ENCODE data around the gene FGFRL1.

Gene FGFRL1

GRCh38 chr4:1023075-1023640 lies 11.7 kb downstream of the FGFRL1 start:
- DNase-seq (ENCODE audit: low read depth) = no peak

GRCh38 chr4:1023895-1024740 lies 12.7 kb downstream of the FGFRL1 start:
- no peak for DNase-seq (ENCODE audit: low read depth)

DNA sequence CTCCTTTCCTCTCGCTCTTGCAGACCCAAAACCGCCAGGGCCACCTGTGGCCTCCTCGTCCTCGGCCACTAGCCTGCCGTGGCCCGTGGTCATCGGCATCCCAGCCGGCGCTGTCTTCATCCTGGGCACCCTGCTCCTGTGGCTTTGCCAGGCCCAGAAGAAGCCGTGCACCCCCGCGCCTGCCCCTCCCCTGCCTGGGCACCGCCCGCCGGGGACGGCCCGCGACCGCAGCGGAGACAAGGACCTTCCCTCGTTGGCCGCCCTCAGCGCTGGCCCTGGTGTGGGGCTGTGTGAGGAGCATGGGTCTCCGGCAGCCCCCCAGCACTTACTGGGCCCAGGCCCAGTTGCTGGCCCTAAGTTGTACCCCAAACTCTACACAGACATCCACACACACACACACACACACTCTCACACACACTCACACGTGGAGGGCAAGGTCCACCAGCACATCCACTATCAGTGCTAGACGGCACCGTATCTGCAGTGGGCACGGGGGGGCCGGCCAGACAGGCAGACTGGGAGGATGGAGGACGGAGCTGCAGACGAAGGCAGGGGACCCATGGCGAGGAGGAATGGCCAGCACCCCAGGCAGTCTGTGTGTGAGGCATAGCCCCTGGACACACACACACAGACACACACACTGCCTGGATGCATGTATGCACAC lies 13.6 kb downstream of the FGFRL1 start:
- no peak for DNase-seq (ENCODE audit: low read depth)

DNA sequence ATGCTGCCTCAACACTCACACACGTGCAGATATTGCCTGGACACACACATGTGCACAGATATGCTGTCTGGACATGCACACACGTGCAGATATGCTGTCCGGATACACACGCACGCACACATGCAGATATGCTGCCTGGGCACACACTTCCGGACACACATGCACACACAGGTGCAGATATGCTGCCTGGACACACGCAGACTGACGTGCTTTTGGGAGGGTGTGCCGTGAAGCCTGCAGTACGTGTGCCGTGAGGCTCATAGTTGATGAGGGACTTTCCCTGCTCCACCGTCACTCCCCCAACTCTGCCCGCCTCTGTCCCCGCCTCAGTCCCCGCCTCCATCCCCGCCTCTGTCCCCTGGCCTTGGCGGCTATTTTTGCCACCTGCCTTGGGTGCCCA lies 14.7 kb downstream of the FGFRL1 start:
- peak; percentile 13 for DNase-seq (ENCODE audit: low read depth)

GRCh38 chr4:1027219-1027914 lies 15.9 kb downstream of the FGFRL1 start:
- DNase-seq (ENCODE audit: low read depth) = no peak

DNA sequence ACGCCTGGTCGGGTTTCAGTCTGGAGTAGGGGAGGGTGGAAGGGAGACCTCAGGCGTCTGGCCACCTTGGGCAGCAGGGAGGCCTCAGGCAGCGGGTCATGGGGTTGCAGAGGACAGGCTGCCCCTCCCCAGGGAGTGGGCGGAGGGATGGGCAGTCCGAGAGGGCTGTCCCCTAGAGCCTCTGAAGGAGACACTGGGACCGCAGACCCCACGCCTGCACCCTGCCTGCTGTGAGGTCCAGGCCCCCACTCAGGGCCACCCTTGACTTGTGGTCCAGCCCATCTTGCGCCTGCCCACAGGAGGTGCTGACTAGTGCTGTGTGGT lies 16.5 kb downstream of the FGFRL1 start:
- no peak for DNase-seq (ENCODE audit: low read depth)

DNA sequence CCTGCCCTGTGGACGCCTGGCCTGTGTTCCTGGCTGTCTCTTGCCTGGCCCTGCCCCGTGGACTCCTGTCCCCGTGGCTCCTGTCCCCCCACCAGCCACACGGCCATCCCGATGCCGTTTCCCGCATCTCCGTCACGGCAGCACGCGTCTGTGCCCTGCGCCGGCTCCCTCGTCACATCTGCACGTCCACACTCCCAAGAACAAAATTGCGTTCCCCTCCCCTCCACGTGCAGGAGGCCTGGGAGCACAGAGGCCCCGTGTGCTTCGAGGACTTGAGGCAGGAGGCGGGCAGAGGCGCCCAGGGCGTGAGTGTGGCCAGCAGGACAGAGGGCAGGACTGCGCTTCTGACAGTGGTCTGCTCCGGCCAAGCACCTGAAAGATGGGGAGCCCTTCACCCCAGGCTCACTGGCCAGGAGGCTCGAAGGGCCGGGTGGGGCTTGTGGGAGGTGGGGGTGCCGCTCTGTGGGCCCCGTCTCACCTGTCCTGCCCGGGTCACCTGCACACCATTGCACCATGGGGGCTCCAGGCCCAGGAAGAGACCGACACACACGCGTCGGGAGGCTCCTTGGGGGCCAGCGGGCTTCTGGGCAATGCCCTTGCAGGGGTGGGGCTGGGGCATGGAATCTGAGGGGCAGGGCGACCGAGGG lies 17.3 kb downstream of the FGFRL1 start:
- no peak for DNase-seq (ENCODE audit: low read depth)

DNA sequence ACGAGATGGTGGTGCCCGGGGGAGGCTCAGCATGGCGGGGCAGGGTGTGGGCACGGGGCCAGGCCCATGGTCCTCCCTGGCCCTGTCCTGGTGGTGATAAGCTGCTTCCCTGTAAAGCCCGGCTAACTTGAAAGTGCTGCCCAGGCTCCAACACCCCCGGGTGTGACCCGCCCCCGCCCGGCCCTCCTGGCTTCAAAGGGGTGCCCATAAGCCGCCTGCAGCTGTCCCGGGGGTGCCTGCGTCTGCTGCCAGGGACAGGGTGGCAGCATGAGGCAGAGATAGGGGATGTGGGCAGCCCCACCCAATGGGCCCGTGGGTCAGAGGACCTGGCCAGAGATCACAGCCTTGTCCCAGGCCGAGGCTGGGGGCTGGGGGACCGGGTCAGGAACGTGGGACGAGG lies 18.1 kb downstream of the FGFRL1 start:
- no peak for DNase-seq (ENCODE audit: low read depth)

GRCh38 chr4:1030031-1030430 lies 18.6 kb downstream of the FGFRL1 start:
- DNase-seq (ENCODE audit: low read depth) = no peak

- no peak for DNase-seq (ENCODE audit: low read depth)
Observed at GRCh38 chr4:1030559-1030958, 19.1 kb downstream of the FGFRL1 start.

- DNase-seq (ENCODE audit: low read depth) = no peak
Observed at GRCh38 chr4:1031346-1031745, 19.9 kb downstream of the FGFRL1 start.

GRCh38 chr4:1031956-1032795 lies 20.8 kb downstream of the FGFRL1 start:
- no peak for DNase-seq (ENCODE audit: low read depth)

GRCh38 chr4:1032861-1033260 lies 21.4 kb downstream of the FGFRL1 start:
- no peak for DNase-seq (ENCODE audit: low read depth)

DNA sequence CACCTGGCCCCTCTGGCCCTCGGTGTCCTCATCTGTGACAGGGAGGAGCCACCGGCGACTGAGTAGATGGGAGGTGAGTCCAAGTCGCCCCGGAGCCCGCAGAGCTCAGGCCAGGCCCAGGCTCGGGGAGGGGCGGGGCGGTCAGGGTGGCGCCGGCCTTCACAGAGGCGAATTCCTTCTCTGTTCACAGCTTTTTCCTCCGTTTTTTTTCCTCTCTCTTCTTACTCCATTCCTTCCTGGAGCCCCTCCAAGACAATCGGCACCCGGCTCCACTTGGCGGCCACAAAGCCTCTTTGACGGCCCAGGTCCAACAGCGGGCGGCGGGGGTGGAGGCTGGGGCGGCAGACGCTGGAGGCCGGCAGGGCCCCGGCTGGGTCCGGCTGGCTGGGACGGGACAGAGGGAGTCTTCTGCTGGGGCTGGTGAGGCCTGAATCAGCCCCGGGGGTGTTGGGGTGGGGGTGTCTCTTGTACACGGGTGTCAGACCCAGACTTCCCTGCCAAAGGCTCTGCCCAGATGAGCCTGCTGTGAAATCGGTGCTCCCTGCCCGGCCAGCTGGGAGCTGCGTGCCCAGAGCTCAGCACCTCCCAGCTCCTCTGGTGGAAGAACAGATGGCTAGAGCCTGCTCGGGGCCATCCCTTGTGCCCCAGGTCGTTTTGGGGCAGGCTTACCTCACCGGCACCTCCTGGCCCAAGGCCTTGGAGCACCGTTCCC lies 22.6 kb downstream of the FGFRL1 start:
- no peak for DNase-seq (ENCODE audit: low read depth)

DNA sequence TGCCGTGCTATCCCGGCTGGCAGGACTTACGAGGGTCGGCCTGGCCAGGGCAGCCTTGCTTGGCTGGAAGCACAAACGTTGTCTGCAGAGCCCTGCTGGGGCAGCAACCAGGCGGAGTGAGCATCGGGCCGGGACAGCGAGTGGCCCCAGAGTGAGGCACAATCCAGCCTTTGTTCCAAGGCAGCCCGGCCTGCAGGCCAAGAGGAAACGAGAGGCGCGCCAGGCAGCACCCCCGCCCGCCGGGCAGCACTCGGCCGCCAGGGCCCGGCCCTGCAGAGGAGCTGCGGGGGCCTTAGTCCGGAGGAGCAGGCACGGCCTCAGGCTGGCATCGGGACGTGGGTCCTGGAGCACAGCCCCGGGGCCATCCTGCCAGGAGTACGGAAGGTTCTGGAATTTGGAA lies 24.1 kb downstream of the FGFRL1 start:
- DNase-seq (ENCODE audit: low read depth) = no peak

- no peak for DNase-seq (ENCODE audit: low read depth)
Observed at GRCh38 chr4:1036095-1036494, 24.7 kb downstream of the FGFRL1 start.

- DNase-seq (ENCODE audit: low read depth) = no peak
Observed at GRCh38 chr4:1036976-1037810, 25.8 kb downstream of the FGFRL1 start.

- no peak for DNase-seq (ENCODE audit: low read depth)
Observed at GRCh38 chr4:1038948-1039492, 27.6 kb downstream of the FGFRL1 start.
